ENCODE measurements around the gene RFXANK. TPM values are rescaled to one million over a fixed set of nuclear protein-coding genes. Genes with fewer than 3 reads are reported as not detected.
"Not testable (repeated sequence)": the region's sequence is repeated elsewhere in the genome, so short reads cannot be mapped to it uniquely, and the experiment has no call there.

Gene RFXANK
- total RNA-seq, 8 experiments from 2014 or later, result 43.6 to 172 (median 88.6) TPM

DNA sequence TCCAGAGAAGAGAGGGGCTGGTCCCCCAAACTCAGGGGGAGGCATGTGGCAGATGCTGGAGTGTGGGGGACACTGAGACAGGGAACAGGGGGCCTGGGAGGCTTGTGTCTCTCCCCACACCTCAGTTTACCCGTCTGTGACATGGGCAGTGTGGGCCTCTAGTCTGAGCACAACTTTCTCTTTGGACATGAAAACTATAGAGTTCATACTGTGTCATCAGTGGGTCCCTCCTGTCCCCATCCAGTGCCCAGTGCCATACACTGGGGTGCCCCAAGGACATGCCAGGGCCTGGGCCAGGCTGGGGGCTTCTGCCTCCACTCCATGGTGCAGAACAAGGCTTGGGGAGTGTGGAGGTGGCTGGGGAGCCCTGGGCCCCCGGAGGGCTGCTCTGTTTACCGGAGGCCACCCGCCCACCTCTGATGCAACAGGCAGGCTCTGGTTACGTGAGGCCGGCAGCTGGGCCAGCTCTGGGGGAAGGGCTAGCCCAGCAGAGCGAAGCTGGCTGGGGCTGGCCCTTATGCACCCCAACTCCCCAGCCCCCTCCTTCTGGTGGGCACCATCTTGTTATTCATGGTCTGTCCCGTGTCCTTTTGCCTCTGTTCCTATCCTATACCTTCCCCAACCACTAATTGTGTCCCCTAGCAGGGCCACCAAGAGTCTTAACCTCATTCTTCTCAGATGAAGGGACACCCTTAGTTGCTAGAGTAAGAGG is 20.1 kb upstream of the RFXANK start:
- Histone ChIP-seq H3K4me1 (replicated peaks in 1 of 2) (peaks cover 7% of the 10 kb centered on the region in 2 donors), H3K4me3 (no peak overlapping the region), H3K27ac (no peak overlapping the region)
- in situ Hi-C loops (cut with MboI; ENCODE audit: low pct_unique_long_range_greater_than_20kb in 2 of 9, low sequenced_read_pairs in 9 of 9, unreplicated experiment in 9 of 9), result loop anchor here in 1 of 9 experiments (25.0 kb wide), 1 partner anchor 315 kb away; no protein-coding TSS in a partner anchor
- ATAC-seq (replicated peaks in 6 of 8), result peak in 5 of 8 experiments; percentile 7 to 51 (median 41)
- WGBS, 10 experiments, result 0 to 50% methylated on average over 1 to 3 of the region's 8 CpGs; no CpG with 5 or more reads in 8 of the 10 experiments

DNA sequence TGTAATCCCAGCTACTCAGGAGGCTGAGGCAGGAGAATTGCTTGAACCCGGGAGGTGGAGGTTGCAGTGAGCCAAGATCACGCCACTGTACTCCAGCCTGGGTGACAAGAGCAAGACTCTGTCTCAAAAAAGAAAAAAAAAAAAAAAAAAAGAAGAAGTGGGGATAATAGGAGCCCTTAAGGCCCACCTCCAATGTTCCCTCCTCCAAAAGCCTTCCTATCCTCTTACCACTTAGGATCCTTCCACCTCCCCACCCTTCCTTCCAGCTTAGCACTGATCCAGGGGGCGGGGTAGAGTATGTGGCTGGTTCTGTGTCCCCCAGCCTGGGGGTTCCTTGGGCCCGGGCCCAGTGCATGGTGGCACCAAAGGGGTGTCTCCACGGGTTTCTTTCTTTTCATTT is 18.8 kb upstream of the RFXANK start:
- not testable (repeated sequence) for H3K4me1 ChIP-seq (replicated peaks in 1 of 2); ATAC-seq (replicated peaks in 6 of 8); H3K27ac ChIP-seq; H3K4me3 ChIP-seq
- WGBS, 10 experiments, result 53 to 100% (median 76%) methylated on average over 1 to 2 of the region's 5 CpGs; no CpG with 5 or more reads in 3 of the 10 experiments
- in situ Hi-C loops (cut with MboI; ENCODE audit: low pct_unique_long_range_greater_than_20kb in 2 of 9, low sequenced_read_pairs in 9 of 9, unreplicated experiment in 9 of 9), result loop anchor here in 1 of 9 experiments (25.0 kb wide), 1 partner anchor 314 kb away; no protein-coding TSS in a partner anchor

DNA sequence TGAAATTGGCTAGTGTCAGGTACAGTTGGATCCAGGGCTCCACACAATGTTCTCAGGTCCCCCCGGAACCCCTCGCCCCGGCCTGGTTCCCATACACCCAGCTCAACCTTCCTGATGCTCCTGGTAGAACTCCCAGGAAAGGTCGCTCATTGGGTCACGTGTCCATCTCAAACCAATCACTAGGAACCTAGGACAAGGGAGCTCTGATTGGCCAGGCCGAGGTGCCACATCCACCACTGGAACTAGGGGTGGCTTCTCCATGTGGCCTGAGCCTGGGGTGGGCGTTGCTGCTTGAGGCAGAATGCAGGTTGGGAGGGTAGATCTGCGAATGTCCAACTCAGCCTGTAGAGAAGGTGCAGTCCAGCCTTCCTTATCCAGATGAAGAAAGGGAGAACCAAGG is 15.1 kb upstream of the RFXANK start:
- no peak overlapping the region for H3K4me3 ChIP-seq
- peaks cover 0 to 4% of the 10 kb centered on the region in 2 donors for H3K4me1 ChIP-seq (replicated peaks in 1 of 2)
- ATAC-seq (replicated peaks in 6 of 8), result no peak
- in situ Hi-C loops (cut with MboI; ENCODE audit: low pct_unique_long_range_greater_than_20kb in 2 of 9, low sequenced_read_pairs in 9 of 9, unreplicated experiment in 9 of 9), result no loop called here
- 75 to 100% (median 80%) methylated on average over 1 to 4 of the region's 8 CpGs; no CpG with 5 or more reads in 6 of the 10 experiments for WGBS, 10 experiments
- H3K27ac ChIP-seq, result no peak overlapping the region

DNA sequence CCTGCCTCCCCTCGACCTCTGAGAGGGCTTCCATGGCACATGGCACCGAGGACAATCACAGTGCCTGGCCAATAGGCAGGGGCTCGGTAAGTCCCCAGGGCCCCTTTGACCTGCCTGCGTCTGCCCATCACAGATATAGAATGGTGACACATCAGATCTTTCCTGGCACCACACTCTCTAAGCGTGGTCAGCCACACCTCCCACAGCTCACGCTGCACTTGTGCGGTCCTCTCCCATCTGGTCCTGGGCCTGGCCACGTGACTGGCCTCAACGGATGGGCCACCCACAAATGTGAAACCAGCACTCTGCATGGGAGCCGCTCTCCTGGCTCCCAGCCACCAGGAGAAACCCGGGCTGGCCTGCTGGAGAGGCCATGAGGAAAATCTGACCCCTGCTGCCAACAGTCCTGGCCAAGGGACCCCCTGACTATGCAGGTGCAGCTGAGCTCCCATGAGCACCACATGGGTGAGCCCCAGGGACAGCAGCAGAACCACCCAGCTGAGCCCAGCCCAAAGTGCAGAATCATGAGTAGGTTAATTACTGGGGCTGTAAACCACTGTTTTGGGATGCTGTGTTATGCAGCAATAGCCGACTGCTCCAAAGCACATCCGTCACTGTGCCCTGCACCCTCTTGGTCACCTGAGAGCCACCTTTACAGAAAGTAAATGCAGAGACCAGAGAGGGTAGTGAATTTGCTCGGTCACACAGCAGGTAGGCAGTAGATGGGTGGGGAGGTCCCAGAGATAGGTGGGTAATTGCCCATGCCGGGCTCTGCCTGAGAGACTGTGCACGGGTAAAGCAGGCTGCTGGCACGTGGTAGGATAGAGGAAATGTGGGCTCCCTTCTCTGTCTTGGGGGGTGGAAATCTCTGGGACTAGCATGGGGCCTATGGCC is 12.3 kb upstream of the RFXANK start:
- no peak overlapping the region for H3K27ac ChIP-seq
- WGBS, 10 experiments, result 50 to 100% (median 91%) methylated on average over 1 to 7 of the region's 17 CpGs; no CpG with 5 or more reads in 2 of the 10 experiments
- ATAC-seq (replicated peaks in 6 of 8), result peak in 2 of 8 experiments; percentile 12 to 71
- no peaks in the 10 kb centered on the region for H3K4me1 ChIP-seq (replicated peaks in 1 of 2)
- in situ Hi-C loops (cut with MboI; ENCODE audit: low pct_unique_long_range_greater_than_20kb in 2 of 9, low sequenced_read_pairs in 9 of 9, unreplicated experiment in 9 of 9), result no loop called here
- H3K4me3 ChIP-seq, result no peak overlapping the region

DNA sequence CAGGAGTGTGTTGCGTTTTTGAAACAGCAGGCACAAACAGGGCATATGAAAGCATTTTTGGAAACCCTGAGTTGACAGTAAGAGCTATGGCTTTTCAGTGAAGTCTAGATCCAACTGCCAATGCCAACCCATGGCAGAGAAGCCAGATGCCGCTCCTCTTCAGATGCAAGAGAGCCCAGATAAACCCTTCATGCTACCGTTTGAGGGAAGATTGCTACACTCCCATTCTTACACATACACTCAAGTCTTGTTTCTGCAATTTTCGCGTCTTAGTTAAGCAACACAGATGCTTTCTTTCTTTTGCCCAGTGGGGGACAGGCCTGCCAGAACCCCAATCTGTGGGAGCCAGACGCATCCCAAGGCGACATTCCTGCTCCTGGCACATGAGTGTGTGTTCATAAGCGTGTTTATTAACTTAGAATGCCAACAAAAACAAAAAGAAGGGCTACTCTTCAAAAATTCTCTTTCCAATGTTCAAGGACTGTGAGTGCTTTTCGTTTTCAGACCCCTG is 10.5 kb upstream of the RFXANK start:
- Histone ChIP-seq H3K27ac (no peak overlapping the region), H3K4me3 (no peak overlapping the region), H3K4me1 (replicated peaks in 1 of 2) (no peaks in the 10 kb centered on the region)
- no peak for ATAC-seq (replicated peaks in 6 of 8)
- in situ Hi-C loops (cut with MboI; ENCODE audit: low pct_unique_long_range_greater_than_20kb in 2 of 9, low sequenced_read_pairs in 9 of 9, unreplicated experiment in 9 of 9), result no loop called here
- WGBS, 10 experiments, result 68 to 100% (median 91%) methylated on average over 1 to 8 of the region's 9 CpGs; no CpG with 5 or more reads in 2 of the 10 experiments

DNA sequence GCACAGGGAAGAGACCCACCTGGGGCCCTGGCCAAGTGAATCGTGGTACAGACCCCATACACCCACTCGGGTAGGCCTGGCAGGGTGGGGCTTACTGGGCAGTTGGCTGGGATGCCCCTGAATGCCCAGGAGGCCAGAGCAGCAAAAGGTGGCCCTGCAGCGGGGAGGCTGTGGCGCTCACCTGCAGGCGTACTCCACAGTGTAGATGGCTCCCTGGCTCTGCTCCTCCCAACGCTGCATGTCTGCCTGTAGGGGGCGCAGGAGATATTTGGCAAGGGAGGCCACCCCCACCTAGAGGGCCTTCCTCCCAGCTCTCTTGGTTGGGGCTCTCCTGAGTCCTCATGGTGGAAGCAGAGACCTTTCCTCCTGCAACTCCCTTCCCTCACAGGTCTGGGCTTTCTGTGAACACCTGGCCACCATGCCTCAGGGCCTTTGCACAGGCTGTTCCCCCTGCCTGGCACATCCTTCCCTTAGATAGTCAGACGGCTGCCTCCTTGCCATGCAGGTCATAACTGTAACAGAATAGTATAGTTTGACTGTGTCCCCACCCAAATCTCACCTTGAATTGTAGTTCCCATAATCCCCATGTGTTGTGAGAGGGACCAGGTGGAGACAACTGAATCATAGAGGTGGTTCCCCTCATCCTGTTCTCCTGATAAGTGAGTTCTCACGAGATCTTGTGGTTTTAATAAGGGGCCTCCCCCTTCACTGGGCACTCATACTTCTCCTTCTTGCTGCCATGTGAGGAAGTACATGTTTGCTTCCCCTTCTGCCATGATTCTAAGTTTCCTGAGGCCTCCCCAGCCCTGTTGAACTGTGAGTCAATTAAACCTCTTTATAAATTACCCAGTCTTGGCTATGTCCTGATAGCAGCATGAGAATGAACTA is 6.0 kb upstream of the RFXANK start:
- in situ Hi-C loops (cut with MboI; ENCODE audit: low pct_unique_long_range_greater_than_20kb in 2 of 9, low sequenced_read_pairs in 9 of 9, unreplicated experiment in 9 of 9), result no loop called here
- Histone ChIP-seq H3K27ac (no peak overlapping the region), H3K4me1 (replicated peaks in 1 of 2) (peaks cover 2 to 4% of the 10 kb centered on the region in 2 donors), H3K4me3 (no peak overlapping the region)
- peak in 6 of 8 experiments; percentile 13 to 100 (median 66) for ATAC-seq (replicated peaks in 6 of 8)
- WGBS, 10 experiments, result 72 to 100% (median 80%) methylated on average over 1 to 5 of the region's 9 CpGs; no CpG with 5 or more reads in 7 of the 10 experiments

DNA sequence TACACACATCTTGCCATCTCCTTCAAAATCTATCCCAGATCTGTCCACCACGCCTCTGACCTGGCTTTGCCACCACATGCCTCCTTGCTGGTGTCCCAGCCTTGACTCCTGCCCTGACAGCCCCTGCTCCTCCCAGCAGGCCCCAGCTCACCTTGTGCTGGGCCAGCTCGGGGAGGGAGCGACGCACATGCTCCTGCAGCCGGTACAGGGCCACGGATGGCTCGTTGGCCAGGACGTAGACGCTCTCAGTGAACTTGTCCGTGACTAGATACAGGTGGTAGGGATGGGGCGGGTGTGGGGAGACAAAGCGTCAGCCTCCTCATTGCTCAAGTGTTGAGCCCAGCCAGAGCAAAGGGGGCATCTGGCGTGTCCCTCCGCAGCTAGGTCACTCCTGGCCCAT is 5.3 kb upstream of the RFXANK start:
- in situ Hi-C loops (cut with MboI; ENCODE audit: low pct_unique_long_range_greater_than_20kb in 2 of 9, low sequenced_read_pairs in 9 of 9, unreplicated experiment in 9 of 9), result no loop called here
- 80 to 100% (median 88%) methylated on average over 1 to 4 of the region's 14 CpGs; no CpG with 5 or more reads in 6 of the 10 experiments for WGBS, 10 experiments
- no peak overlapping the region for H3K4me3 ChIP-seq
- peaks cover 4 to 5% of the 10 kb centered on the region in 2 donors for H3K4me1 ChIP-seq (replicated peaks in 1 of 2)
- no peak overlapping the region for H3K27ac ChIP-seq
- no peak for ATAC-seq (replicated peaks in 6 of 8)

DNA sequence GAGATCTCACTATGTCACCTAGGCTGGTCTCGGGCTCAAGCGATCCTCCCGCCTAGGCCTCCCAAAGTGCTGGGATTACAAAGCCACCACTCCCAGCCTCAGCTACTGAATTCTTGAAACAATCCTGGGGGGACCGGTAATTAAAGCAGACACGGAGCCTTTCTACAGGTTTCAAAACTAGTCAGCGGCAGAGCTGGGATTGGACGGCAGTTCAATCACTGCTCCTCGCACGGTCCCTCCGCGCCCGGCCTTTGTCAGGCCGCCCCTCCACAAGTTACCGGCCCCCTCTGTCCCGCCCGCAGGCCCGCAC is 335 bp upstream of the RFXANK start:
- in situ Hi-C loops (cut with MboI; ENCODE audit: low pct_unique_long_range_greater_than_20kb in 2 of 9, low sequenced_read_pairs in 9 of 9, unreplicated experiment in 9 of 9), result no loop called here
- H3K4me1 ChIP-seq (replicated peaks in 1 of 2), result peaks cover 5 to 7% of the 10 kb centered on the region in 2 donors
- peak overlapping the region; percentile 86 to 92 for H3K27ac ChIP-seq
- peak overlapping the region; percentile 69 to 99 (median 87) for H3K4me3 ChIP-seq
- ATAC-seq (replicated peaks in 6 of 8), result peak in 2 of 8 experiments; percentile 3 to 5
- WGBS, 10 experiments, result 0% methylated on average over 3 to 8 of the region's 17 CpGs; no CpG with 5 or more reads in 7 of the 10 experiments

DNA sequence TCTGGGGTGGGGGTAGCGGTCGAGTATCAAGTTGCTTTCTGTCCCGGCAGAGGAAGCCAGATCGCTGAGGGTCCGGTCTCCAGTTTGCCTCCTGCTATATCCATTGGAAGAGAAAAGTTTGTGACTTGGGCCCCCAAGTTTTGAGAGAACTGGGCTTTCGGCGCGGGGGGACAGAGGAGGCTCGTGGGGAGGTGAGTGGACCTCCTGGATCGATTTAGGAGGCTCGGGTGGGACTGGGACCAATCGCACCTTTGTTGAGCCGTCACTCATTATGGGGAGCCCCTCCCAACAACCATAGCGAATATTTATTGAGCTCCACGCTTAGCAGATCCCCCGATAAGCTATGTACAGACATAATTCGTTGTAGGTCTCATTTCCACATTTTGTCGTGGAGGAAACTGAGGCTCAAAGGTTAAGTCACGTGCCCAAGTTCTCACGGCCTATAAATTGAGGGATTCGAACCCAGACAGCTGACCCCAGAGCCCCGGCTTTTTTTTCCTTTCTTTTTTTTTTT is 909 bp downstream of the RFXANK start:
- in situ Hi-C loops (cut with MboI; ENCODE audit: low pct_unique_long_range_greater_than_20kb in 2 of 9, low sequenced_read_pairs in 9 of 9, unreplicated experiment in 9 of 9), result no loop called here
- H3K27ac ChIP-seq, result peak overlapping the region in 1 of 2 donors; percentile 28
- WGBS, 10 experiments, result 0 to 6% (median 3%) methylated on average over 2 to 13 of the region's 22 CpGs; no CpG with 5 or more reads in 1 of the 10 experiments
- peaks cover 5 to 7% of the 10 kb centered on the region in 2 donors for H3K4me1 ChIP-seq (replicated peaks in 1 of 2)
- H3K4me3 ChIP-seq, result peak overlapping the region; percentile 69 to 99 (median 87)
- peak in 3 of 8 experiments; percentile 6 to 11 (median 6) for ATAC-seq (replicated peaks in 6 of 8)

DNA sequence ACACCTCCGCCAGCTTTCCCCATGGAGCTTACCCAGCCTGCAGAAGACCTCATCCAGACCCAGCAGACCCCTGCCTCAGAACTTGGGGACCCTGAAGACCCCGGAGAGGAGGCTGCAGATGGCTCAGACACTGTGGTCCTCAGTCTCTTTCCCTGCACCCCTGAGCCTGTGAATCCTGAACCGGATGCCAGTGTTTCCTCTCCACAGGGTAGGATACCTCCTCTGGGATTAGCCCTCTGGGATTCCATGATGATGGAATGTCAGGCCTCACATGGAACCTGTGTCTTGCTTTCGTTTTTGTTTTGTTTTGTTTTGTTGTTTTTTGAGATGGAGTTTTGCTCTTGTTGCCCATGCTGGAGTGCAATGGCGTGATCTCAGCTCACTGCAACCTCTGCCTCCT is 1.9 kb downstream of the RFXANK start:
- H3K4me3 ChIP-seq, result no peak overlapping the region
- peaks cover 5 to 7% of the 10 kb centered on the region in 2 donors for H3K4me1 ChIP-seq (replicated peaks in 1 of 2)
- no peak overlapping the region for H3K27ac ChIP-seq
- in situ Hi-C loops (cut with MboI; ENCODE audit: low pct_unique_long_range_greater_than_20kb in 2 of 9, low sequenced_read_pairs in 9 of 9, unreplicated experiment in 9 of 9), result no loop called here
- WGBS, 10 experiments, result 21 to 100% (median 93%) methylated on average over 1 to 2 of the region's 5 CpGs; no CpG with 5 or more reads in 2 of the 10 experiments
- no peak for ATAC-seq (replicated peaks in 6 of 8)

DNA sequence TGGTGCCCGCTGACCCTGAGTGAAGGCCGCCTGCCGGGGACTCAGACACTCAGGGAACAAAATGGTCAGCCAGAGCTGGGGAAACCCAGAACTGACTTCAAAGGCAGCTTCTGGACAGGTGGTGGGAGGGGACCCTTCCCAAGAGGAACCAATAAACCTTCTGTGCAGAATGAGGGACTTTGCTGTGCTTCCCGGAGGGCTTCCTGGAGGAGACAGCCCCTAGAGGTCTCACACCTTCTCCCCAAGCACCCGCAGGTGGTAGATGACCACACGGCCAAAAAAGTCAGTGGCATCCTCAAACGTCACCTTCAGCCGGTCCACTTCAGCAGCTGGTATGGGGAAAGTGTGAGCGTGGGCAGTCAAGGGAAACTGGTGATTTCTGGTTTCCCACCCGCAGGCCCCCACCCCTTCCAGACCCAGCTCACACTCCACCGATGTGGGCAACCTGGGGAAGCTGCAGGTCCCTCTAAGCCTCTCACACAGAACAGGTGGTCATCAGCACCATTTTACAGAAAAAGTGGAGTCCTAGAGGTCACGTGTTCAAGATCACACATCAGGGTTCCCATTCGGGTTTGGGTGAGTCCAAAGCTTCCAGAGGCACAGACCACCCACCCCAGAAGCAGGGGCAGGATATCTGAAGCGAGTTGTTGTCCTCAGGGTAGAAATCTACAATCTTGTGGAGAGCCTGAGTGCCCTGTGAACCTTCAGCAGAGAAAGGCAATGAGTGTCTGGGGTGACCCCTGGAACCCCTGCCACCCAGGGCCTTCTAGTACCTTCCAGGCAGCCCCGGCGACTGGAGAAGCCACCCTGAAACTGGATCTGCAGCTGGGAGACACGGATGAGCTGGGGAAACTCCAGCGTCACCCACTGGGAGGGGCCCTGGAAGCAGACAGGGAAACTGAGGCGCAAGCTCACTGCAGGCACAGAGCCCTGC is 9.9 kb downstream of the RFXANK start:
- in situ Hi-C loops (cut with MboI; ENCODE audit: low pct_unique_long_range_greater_than_20kb in 2 of 9, low sequenced_read_pairs in 9 of 9, unreplicated experiment in 9 of 9), result no loop called here
- no peak for ATAC-seq (replicated peaks in 6 of 8)
- Histone ChIP-seq H3K27ac (no peak overlapping the region), H3K4me1 (replicated peaks in 1 of 2) (peaks cover 6 to 8% of the 10 kb centered on the region in 2 donors), H3K4me3 (peak overlapping the region in 1 of 5 donors; percentile 61)
- WGBS, 10 experiments, result 0 to 80% (median 65%) methylated on average over 1 to 10 of the region's 19 CpGs; no CpG with 5 or more reads in 3 of the 10 experiments
